GM12891 (cell line): ENCODE data around the gene MAT1A.

ENCODE experiments used
- PAX5 ChIP-seq: IDR thresholded peaks from 2 replicates; pipeline ENCODE4 v1.6.1; 2011; ENCODE audit warnings: low read length, moderate library complexity, mild to moderate bottlenecking; ENCODE audit not compliant: insufficient read depth, severe bottlenecking
- POLR2A ChIP-seq: IDR thresholded peaks from 2 replicates; pipeline ENCODE4 v1.6.1; 2011; ENCODE audit warnings: low read depth, low read length, control low read depth
- POLR2AphosphoS5 ChIP-seq: IDR thresholded peaks from 2 replicates; pipeline ENCODE4 v1.6.1; 2011; ENCODE audit warnings: low read depth, low read length, control low read depth
- POU2F2 ChIP-seq: IDR thresholded peaks from 2 replicates; pipeline ENCODE4 v1.6.1; 2011; ENCODE audit warnings: low read depth, mild to moderate bottlenecking, control low read depth, low read length, moderate library complexity
- TAF1 ChIP-seq: IDR thresholded peaks from 2 replicates; pipeline ENCODE4 v1.6.1; 2011; ENCODE audit warnings: low read depth, low read length, control low read depth

DNA sequence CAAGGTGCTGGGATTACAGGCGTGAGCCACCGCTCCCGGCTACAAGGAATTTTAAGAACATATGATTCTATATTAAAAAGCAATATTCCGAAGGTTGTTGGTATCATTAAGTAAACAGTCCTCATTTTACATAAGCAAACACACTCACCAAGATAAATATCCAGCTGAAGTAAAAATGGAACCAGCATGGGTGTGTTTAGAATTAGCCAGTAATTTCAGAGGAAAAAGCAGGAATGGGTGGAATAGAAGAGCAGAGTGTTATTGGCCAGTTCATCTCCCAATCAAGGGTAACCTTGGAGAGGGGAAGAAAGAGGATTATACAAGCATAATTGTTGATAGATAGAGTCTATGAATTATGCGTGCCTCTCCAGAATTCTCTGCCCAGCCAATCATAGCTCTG lies 31.7 kb upstream of the MAT1A start:
- TF ChIP-seq POLR2A (no peak), POLR2AphosphoS5 (no peak), TAF1 (no peak), PAX5 (no peak), POU2F2 (no peak)
